NOMO-1 (cell line): ENCODE data around the gene COA7.
"Not testable (repeated sequence)": the region's sequence is repeated elsewhere in the genome, so short reads cannot be mapped to it uniquely, and the experiment has no call there.

Experiments used
- DNase-seq, 2 experiments: peaks; one replicate each; lab custom pipeline; 2025; ENCODE audit not compliant: unreplicated experiment in 2 of 2; lab: John Stamatoyannopoulos, UW

Gene COA7

DNA sequence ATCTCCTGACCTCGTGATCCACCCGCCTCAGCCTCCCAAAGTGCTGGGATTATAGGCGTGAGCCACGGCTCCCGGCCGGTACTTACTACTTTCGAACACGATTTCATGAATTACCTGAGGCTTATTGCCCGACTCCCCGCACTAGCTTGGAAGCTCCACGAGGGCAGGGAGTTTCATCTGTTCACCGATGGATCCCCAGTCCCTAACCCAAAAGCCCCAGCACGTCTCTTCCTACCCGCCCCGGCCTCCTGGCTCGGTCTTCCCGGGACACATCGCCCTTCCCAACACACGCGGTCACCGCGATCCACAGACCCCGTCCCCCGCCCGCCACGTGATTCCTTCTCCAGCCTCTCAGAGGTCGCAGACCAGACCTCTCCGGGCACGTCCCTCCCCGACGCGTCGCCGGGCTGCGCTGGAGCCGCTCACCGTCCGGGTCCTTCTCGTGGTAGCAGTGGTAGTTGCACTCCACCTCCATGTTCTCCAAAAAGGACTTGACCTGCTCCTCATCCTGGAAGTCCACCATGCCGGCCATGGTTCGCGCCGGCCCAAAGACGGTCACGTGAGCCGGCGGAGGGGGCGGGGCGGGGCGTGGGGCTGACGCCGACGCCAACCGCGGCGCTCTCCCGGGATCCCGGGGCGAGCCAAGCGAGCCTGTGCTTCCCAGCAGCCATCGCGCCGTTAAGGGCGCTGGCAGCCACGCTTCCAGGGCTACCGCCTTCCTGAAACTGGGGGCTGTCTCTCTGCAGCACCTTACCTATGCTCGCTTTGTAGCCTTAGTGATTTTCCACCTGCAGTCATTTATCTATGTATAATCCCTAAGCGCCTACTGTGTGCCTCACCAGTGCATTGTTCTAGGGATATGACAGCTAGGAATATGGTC lies at the start of gene COA7:
COA7 (minus strand) TSS at position 553 of the 880 bp plus-strand sequence; CDS start at position 532, 21 bp downstream.
- peak; percentile 49 to 69 for DNase-seq

DNA sequence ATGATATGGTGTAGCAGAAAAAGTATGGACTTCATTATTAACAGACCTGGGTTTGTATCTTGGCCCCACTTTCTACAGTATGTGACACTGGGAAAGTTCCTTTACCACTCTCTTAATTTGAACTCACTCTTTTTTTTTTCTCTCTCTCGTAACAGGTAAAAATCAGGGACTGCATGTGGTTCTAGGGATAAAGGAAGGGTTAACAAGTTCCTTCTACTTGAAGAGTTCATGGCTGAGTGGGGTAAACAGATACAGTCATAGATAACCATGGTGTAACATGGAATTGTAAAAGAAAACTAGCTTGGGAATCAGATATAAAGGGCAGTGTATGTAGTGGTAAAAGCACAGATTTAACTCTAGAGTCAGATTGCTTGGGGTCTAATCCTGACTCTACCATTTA lies 49.3 kb upstream of the COA7 start:
- DNase-seq, result no peak

DNA sequence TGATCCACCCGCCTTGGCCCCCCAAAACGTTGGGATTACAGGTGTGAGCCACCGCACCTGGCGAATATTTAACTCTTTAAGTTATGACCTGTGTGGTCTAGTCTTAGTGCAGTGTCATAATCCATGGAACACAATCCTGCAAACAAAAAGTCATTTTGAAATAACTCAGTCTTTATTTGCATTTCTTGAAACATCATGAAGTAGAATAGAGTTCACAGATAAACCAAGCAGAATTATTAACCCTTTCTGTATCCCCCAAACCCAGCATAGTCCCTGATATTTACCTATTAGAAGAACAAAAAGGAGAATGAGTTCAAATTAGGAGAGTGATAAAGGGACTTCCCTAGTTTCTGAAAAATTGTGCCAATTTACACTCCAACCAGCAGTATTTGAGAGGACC lies 48.0 kb upstream of the COA7 start:
- DNase-seq, result no peak

DNA sequence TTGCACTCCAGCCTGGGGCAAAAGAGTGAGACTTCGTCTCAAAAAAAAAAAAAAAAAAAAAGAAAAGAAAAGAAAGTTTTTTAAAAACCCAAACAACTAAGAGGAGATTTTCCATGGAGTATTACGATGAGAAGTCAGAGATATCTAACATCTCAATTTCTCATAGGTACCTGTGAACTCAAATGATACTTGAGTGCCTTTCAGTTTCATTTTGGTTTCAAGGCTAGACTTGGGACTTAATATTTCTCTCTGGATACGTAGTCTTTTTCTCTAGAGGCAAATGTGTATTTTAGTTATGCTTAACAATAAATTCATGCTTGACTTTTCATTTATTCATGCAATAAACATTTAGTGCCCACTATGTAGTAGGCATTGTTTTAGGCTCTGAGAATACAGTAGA lies 43.1 kb upstream of the COA7 start:
- DNase-seq, result no peak

DNA sequence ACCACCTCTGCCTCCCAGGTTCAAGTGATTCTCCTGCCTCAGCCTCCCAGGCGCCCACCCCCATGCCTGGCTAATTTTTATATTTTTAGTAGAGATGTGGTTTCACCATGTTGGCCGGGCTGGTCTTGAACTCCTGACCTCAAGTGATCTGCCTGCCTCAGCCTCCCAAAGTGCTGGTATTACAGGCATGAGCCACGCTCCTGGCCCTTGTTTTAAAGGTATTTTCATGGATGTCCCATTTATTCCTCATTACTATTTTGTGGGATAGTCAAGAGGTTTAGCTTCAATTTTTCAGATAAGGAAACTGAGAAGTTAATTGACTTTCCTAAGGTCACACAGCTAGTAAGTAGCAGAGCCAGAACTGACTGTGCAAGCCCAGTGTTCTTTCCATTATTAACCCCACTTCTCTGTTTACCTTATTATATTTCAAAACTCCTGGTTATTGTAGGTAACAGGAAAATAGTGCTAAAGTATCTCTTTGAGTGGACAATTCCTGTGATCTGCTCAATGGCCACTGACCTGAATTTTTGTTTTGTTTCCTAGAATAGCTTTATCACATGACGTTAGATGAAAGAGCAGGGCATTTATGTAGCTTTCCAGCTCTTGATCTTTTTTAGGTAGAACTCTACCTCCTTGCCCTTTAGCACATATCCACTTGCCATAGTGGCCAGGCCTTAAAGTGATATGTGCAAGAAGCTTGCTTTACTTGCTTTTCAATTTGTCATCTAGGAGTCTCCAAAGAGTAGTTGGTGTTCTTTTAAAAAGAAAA lies 41.7 kb upstream of the COA7 start:
- DNase-seq, result no peak

DNA sequence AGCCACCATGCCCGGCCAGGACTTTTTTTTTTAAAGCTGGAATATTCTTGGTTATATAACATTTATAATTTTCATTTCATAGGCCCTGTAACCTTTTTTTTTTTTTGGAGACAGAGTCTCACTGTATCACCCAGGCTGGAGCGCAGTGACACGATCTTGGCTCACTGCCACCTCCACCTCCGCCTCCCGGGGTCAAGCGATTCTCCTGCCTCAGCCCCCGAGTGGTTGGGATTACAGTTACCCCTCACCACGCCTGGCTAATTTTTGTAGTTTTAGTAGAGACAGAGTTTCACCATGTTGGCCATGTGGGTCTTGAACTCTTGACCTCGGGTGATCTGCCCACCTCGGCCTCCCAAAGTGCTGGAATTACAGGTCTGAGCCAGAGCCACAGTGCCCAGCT lies 40.7 kb upstream of the COA7 start:
- DNase-seq, result no peak

DNA sequence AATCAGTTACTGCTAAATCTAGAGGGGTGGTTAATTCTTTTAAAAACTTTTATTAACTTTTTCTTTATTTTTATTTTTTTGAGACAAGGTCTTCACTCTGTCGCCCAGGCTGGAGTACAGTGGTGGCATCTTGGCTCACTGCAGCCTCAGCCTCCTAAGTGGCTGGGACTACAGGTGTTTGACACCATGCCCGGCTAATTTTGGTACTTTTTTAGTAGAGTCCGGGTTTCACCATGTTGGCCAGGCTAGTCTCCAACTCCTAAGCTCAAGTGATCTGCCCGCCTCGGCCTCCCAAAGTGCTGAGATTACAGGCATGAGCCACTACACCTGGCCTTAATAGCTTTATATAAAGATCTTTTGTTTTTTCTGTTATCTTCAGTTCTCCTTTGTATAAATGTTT lies 40.0 kb upstream of the COA7 start:
- DNase-seq, result no peak

DNA sequence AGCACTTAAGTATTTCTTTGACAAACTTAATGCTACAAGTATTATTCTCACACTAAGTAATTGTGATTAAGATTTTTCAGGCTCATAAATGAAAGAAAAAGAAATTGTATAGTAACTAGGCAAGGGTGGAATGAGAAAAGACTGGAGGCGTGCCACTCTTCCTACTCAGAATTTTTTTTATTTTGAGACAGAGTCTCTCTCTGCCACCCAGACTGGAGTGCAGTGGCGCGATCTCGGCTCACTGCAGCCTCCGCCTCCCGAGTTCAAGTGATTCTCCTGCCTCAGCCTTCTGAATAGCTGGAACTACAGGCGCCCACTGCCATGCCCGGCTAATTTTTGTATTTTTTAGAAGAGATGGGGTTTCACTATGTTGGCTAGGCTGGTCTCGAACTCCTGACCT lies 37.2 kb upstream of the COA7 start:
- not testable (repeated sequence) for DNase-seq

DNA sequence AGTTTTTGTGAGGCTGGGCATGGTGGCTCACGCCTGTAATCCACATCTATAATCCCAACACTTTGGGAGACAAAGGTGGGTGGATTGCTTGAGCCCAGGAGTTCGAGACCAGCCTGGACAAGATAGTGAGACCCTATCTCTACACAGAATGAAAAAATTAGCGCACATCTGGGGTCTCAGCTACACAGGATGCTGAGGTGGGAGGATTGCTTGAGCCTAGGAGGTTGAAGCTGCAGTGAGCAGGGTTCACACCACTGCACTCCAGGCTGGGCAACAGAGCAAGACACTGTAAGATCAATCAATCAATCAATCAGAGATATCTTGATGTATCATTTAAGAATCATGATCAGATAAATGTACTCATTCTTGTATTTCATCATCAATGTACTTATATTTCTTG lies 35.2 kb upstream of the COA7 start:
- DNase-seq, result no peak

DNA sequence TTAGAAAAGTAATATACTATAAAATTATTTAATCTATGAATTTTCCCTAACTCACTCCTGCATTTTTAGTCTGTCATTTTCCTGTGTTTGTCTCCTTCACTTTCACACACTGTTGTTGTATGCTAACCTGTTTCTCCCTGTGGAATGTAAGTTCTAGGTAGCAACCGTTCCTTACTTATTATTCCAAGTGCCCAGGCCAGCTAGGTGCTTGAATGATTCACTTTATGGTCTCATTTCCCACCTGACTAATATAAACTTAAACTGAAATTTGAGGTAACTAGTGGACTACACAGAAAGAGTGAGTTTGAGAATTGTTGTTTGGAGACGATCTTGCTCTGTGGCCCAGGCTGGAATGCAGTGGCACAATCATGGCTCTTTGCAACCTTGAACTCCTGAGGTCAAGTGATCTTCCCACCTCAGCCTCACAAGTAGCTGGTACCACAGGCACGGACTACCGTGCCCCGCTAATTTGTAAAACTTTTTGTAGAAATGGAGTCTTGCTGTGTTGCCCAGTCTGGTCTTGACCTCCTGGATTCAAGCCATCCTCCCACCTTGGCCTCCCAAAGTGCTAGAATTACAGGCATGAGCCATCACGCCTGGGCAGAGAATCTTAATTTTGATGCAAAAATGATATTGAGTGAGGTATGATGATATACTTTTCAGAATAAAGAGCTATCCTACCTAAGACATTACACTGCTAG lies 30.0 kb upstream of the COA7 start:
- DNase-seq, result no peak

DNA sequence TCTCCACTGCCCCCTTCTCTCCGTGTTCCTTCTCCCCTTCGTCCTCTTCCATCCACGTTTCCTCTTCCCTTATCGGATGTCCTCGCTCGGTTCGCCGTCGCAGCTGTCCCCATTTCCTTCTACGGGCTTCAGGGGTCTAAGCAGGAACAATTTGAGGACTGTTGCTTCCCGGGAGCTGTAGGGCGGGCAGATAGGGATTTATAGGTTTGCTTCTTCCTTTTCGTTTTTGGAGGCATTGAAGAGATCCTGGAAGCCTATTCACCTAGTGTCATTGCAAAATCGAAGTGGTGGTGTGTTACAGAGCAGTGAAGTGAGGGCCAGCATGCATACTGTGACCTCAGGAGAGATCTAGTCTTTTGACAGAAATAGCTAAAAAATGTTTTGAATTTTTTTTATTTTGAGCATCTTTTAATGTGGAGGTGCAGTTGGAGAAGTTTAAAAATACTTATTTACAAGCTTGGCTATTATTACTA lies 29.0 kb upstream of the COA7 start:
- peak in 1 of 2 experiments; percentile 46 for DNase-seq

DNA sequence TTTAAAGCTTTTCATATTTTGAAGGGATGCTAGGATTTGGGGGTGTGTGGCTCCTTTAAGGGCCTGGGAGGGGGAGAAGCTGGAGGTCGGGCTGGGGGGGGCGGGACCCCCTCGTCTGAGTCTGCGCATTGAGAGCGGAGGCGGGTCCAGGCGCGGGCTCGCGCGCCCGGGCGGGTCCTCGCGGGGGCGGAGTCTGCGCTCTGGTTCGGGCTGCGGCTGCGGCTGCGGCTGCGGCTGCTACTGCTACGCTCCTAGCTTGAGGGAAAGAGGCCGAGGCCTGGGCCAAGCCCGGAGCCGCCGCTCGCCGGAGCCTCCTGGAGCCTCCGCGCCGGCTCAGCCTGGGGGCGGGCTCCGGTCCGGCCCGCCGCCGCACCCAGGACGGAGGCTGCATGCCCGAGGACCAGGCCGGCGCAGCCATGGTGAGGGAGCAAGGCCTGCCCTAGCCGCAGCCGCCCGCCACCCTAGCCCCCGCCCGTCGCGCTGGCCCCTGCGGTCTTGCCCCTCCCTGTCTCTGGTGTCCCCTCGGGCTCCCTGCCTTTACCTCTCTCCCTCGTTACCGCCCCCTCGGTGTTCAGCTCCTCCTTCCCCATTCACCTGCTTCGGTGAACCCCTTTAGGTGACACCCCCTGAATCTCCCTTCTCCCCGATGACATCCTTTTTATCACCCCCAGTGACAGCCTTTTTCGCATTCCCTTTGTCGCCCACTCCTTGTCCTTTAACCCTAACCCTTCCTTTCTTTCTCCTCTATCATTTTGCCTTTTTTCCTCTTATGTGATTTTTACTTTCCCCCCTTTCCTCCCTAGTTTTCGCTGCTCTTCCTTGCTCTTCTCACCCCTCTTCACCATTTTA lies 28.3 kb upstream of the COA7 start, which contains the start of gene ZYG11B:
ZYG11B (plus strand) TSS at position 189 of the 849 bp plus-strand sequence; CDS start at position 390, 201 bp downstream.
- peak; percentile 82 to 92 for DNase-seq

DNA sequence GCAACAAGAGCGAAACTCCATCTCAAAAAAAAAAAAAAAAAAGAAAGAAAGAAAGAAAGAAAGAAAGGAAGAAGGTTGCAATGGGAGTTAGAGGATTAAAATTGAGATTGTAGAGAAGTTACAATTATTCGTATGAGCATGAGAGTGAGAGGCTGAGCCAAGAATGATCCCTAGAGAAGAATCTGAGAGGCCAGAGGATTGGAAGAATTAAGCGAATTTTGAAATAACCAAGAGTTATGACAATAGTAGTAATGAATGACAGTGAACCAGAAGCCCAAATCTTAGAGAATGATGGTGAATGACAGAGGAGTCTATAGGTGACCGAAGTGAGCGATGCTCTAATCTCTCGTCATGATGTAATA lies 27.7 kb upstream of the COA7 start:
- DNase-seq, result no peak

DNA sequence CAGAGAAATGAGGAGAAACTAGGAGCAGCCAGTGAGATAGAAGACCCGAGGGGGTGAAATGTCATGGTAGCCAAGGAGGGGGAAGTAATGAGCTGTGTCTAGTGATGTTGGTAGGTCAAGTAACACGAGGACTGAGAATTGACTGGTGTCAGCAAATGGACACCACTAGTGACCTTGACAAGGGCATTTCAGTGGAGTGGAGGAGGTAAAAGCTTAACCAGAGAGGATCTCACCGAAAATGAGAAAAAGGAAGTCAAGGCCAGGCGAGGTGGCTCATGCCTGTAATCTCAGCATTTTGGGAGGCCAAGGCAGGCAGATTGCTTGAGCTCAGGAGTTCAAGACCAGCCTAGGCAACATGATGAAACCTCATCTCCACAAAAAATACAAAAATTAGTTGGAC lies 25.1 kb upstream of the COA7 start:
- DNase-seq, result no peak

DNA sequence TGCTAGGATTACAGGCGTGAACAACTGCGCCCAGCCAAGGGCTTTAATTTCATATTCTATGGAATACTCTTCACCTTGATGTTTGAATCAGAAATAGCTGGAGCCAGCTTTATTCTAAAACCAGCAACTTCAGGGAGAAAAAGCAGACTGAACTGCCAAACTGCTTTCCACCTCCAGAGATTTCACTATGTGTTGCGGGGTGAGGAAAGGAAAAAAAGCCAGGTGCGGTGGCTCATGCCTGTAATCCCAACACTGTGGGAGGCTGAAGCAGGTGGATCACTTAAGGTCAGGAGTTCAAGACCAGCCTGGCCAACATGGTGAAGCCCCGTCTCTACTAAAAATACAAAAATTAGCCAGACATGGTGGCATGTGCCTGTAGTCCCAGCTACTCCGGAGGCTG lies 17.1 kb upstream of the COA7 start:
- DNase-seq, result not testable (repeated sequence)

DNA sequence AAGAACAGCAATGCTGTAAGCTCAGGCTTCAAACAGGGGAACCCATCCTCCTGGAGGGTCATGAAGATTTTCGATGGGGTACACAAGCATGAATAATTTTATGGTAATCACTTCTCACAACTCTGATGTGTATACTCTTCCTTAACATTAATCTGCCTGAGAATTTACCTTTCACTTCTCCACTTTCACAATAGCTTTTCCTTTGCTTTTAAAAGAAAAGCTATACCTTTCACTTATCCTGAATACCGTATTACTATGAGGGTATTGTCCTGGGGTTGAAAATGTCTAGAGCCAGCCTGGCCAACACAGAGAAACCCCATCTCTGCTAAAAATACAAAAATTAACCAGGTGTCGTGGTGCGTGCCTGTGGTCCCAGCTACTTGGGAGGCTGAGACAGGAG lies 15.4 kb upstream of the COA7 start:
- DNase-seq, result no peak

DNA sequence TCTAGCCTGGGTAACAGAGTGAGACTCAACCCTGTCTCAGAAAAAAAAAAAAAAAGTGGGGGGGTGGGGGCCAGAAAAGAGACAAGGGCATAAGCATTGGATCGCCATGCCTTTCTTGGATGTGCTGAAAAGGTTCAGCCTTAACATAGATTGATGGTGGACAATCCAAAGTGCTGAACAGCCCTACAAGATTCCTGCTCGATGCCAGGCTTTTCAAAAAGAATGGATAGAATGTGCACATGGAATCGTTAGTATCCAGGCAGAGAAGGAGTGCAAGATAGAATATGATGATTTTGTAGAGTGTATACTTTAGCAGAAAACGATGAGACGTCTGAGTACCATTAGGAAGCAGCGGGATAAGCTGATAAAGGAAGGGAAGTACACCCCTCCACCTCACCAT lies 10.9 kb upstream of the COA7 start:
- no peak for DNase-seq

DNA sequence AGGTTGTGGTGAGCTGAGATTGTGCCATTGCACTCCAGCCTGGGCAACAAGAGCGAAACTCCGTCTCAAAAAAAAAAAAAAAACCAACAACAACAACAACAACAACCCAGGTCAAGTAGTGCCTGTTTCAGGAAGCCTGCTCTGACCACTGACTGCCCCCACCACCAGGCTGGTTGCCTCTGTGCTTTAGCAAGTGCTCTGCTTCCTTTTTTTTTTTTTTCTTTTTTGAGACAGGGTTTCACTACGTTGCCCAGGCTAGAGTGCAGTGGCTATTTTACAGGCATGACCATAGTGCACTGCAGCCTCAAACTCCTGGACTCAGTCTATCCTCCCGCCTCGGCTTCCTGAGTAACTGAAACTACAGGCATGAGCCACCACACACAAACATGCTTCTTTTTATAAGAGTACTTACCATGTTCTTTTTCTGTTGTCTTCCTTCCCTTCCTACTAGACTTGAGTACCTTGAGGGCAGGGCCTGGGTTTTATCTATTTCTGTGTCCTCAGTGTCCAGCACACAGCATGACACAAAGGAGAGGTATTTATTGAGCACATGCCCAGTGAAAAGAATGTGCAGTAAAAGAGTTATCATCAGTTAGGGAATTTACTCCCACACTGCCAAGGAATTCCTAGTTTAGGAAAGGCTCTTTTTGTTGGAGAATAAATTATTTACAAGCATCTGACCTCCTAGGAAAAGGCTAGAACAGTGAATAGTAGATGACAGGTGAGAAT lies 9.9 kb upstream of the COA7 start:
- peak; percentile 30 to 33 for DNase-seq
